IMR-90 (cell line): Measurements from ENCODE around the gene CARD14. TPM values are rescaled to one million over a fixed set of nuclear protein-coding genes. Genes with fewer than 3 reads are reported as not detected.

ENCODE experiments used
- ATAC-seq: fragments of 200-7000 bp; cut with Tn5 transposase; 2 replicates; pipeline ENCODE4 v1.9.1; 2020; ENCODE audit warnings: low read depth, mild to moderate bottlenecking, moderate library complexity
- BruUV-seq: library from RNA; stranded (reverse); fragments of 400-500 nt; replicated peaks from 2 replicates; lab custom pipeline; 2021; lab: Mats Ljungman, UMichigan
- CTCF ChIA-PET: fragments of 300-600 bp; formaldehyde crosslinking; extraction: SDS; loops from one replicate; lab custom pipeline; 2021; ENCODE audit warnings: antibody characterized with exemption; lab: Yijun Ruan, JAX
- POLR2A ChIA-PET: fragments of 300-600 bp; sonication (Branson Sonifier 250); formaldehyde crosslinking; loops from one replicate; lab custom pipeline; 2022; ENCODE audit warnings: antibody characterized with exemption; ENCODE audit not compliant: unreplicated experiment; lab: Charles Lee
- DNase-seq: peaks from one replicate; pipeline ENCODE4 v3.0.0; 2013
- H2AFZ ChIP-seq: replicated peaks from 2 replicates; pipeline ENCODE3; 2013; ENCODE audit warnings: low read length, mild to moderate bottlenecking; ENCODE audit not compliant: poor library complexity
- H2AK5ac ChIP-seq: 2 replicates; pipeline ENCODE4 v1.6.1; 2013; ENCODE audit warnings: low read depth, low read length, inconsistent platforms
- H2AK9ac ChIP-seq: replicated peaks from 2 replicates; pipeline ENCODE3; 2013; ENCODE audit warnings: mild to moderate bottlenecking, low read depth, low read length, moderate library complexity; ENCODE audit not compliant: poor library complexity
- H2BK120ac ChIP-seq: 2 replicates; pipeline ENCODE4 v1.6.1; 2013; ENCODE audit warnings: low read depth, low read length, inconsistent platforms
- H2BK15ac ChIP-seq: 3 replicates; pipeline ENCODE4 v1.6.1; 2013; ENCODE audit warnings: low read depth, low read length, inconsistent platforms
- H2BK20ac ChIP-seq: 2 replicates; pipeline ENCODE4 v1.6.1; 2013; ENCODE audit warnings: low read depth, mild to moderate bottlenecking, inconsistent platforms, low read length, moderate library complexity
- H2BK5ac ChIP-seq: 2 replicates; pipeline ENCODE4 v1.6.1; 2013; ENCODE audit warnings: mild to moderate bottlenecking, low read depth, low read length, inconsistent platforms; ENCODE audit not compliant: poor library complexity, severe bottlenecking
- H3K14ac ChIP-seq: replicated peaks from 2 replicates; pipeline ENCODE4 v1.6.1; 2013; ENCODE audit warnings: low read depth, low read length, inconsistent platforms
- H3K18ac ChIP-seq: 2 replicates; pipeline ENCODE4 v1.6.1; 2013; ENCODE audit warnings: low read depth, low read length, control low read depth
- H3K23ac ChIP-seq: 2 replicates; pipeline ENCODE4 v1.6.1; 2013; ENCODE audit warnings: low read depth, low read length, inconsistent platforms
- H3K27ac ChIP-seq: 2 replicates; pipeline ENCODE4 v1.5.1; 2013; ENCODE audit warnings: mild to moderate bottlenecking, control low read depth, low read length; ENCODE audit not compliant: insufficient read depth
- H3K27me3 ChIP-seq: 2 replicates; pipeline ENCODE4 v1.6.1; 2013; ENCODE audit warnings: low read length; ENCODE audit not compliant: control insufficient read depth, insufficient read depth
- H3K36me3 ChIP-seq: 2 replicates; pipeline ENCODE4 v1.6.1; 2013; ENCODE audit warnings: low read length, mixed read lengths; ENCODE audit not compliant: control insufficient read depth, insufficient read depth
- H3K4ac ChIP-seq: 2 replicates; pipeline ENCODE4 v1.6.1; 2013; ENCODE audit warnings: low read depth, low read length, inconsistent platforms
- H3K4me1 ChIP-seq: 2 replicates; pipeline ENCODE4 v1.6.1; 2013; ENCODE audit warnings: low read length, mixed read lengths; ENCODE audit not compliant: control insufficient read depth, insufficient read depth
- H3K4me2 ChIP-seq: 2 replicates; pipeline ENCODE4 v1.6.1; 2013; ENCODE audit warnings: low read depth, mild to moderate bottlenecking, control low read depth, low read length, moderate library complexity
- H3K4me3 ChIP-seq: 2 replicates; pipeline ENCODE4 v1.5.1; 2013; ENCODE audit warnings: low read depth, mild to moderate bottlenecking, control low read depth, low read length, moderate library complexity; ENCODE audit not compliant: insufficient read depth
- H3K56ac ChIP-seq: 2 replicates; pipeline ENCODE4 v1.6.1; 2013; ENCODE audit warnings: low read length, inconsistent platforms; ENCODE audit not compliant: insufficient read depth; ENCODE audit errors: extremely low read depth
- H3K79me1 ChIP-seq, 2 experiments: 2 replicates each; pipeline ENCODE4 v1.6.1; 2013; ENCODE audit warnings: low read length in 2 of 2, inconsistent platforms in 1 of 2, low read depth in 1 of 2
- H3K9ac ChIP-seq: 2 replicates; pipeline ENCODE4 v1.6.1; 2013; ENCODE audit warnings: low read depth, low read length, control low read depth
- H3K9me1 ChIP-seq: 2 replicates; pipeline ENCODE4 v1.6.1; 2013; ENCODE audit warnings: low read length, inconsistent platforms; ENCODE audit not compliant: insufficient read depth
- H3K9me3 ChIP-seq: 2 replicates; pipeline ENCODE4 v1.6.1; 2013; ENCODE audit warnings: low read length; ENCODE audit not compliant: control insufficient read depth, insufficient read depth
- H4K20me1 ChIP-seq: 2 replicates; pipeline ENCODE4 v1.6.1; 2013; ENCODE audit warnings: low read length, inconsistent platforms; ENCODE audit not compliant: insufficient read depth
- H4K5ac ChIP-seq: 2 replicates; pipeline ENCODE4 v1.6.1; 2013; ENCODE audit warnings: mild to moderate bottlenecking, low read depth, low read length, control low read depth
- H4K8ac ChIP-seq, 2 experiments: 2 replicates each; pipeline ENCODE4 v1.6.1; 2013; ENCODE audit warnings: low read depth in 2 of 2, low read length in 2 of 2, control low read depth in 1 of 2, inconsistent platforms in 1 of 2
- H4K91ac ChIP-seq: 2 replicates; pipeline ENCODE4 v1.6.1; 2013; ENCODE audit warnings: low read depth, low read length, inconsistent platforms; ENCODE audit not compliant: insufficient read depth
- BHLHE40 ChIP-seq: fragments of 150-350 bp; IDR thresholded peaks from 2 replicates; pipeline ENCODE4 v1.6.1; 2016; ENCODE audit warnings: mild to moderate bottlenecking, low read depth, low read length
- CEBPB ChIP-seq: IDR thresholded peaks from 2 replicates; pipeline ENCODE4 v1.6.1; 2012; ENCODE audit warnings: low read depth, low read length, improper control_type of control experiment
- CHD1 ChIP-seq: IDR thresholded peaks from 2 replicates; pipeline ENCODE4 v1.6.1; 2012; ENCODE audit warnings: low read depth, low read length, improper control_type of control experiment
- ELK1 ChIP-seq: fragments of 150-350 bp; IDR thresholded peaks from 2 replicates; pipeline ENCODE4 v1.6.1; 2016; ENCODE audit warnings: low read depth, mild to moderate bottlenecking, low read length, moderate library complexity, borderline replicate concordance
- FOS ChIP-seq: fragments of 150-350 bp; IDR thresholded peaks from 2 replicates; pipeline ENCODE4 v1.6.1; 2016; ENCODE audit warnings: low read depth, low read length
- MAFK ChIP-seq: IDR thresholded peaks from 2 replicates; pipeline ENCODE4 v1.6.1; 2012; ENCODE audit warnings: low read depth, low read length, improper control_type of control experiment
- MAZ ChIP-seq: IDR thresholded peaks from 2 replicates; pipeline ENCODE4 v1.6.1; 2012; ENCODE audit warnings: low read depth, mild to moderate bottlenecking, low read length, improper control_type of control experiment, moderate library complexity, borderline replicate concordance
- MXI1 ChIP-seq: IDR thresholded peaks from 2 replicates; pipeline ENCODE4 v1.6.1; 2012; ENCODE audit warnings: low read depth, mild to moderate bottlenecking, low read length, moderate library complexity, borderline replicate concordance
- NFE2L2 ChIP-seq: fragments of 150-350 bp; IDR thresholded peaks from 2 replicates; pipeline ENCODE4 v1.6.1; 2016; ENCODE audit warnings: low read depth, mild to moderate bottlenecking, low read length
- POLR2A ChIP-seq: IDR thresholded peaks from 2 replicates; pipeline ENCODE4 v1.6.1; 2012; ENCODE audit warnings: mild to moderate bottlenecking, low read depth, low read length
- RAD21 ChIP-seq: IDR thresholded peaks from 2 replicates; pipeline ENCODE4 v1.6.1; 2012; ENCODE audit warnings: low read length, improper control_type of control experiment
- RCOR1 ChIP-seq: IDR thresholded peaks from 2 replicates; pipeline ENCODE4 v1.6.1; 2012; ENCODE audit warnings: mild to moderate bottlenecking, low read length, improper control_type of control experiment; ENCODE audit not compliant: insufficient replicate concordance
- RFX5 ChIP-seq: IDR thresholded peaks from 2 replicates; pipeline ENCODE4 v1.8.0; 2012; ENCODE audit warnings: low read depth, mild to moderate bottlenecking, low read length, moderate library complexity
- SMC3 ChIP-seq: fragments of 150-350 bp; IDR thresholded peaks from 2 replicates; pipeline ENCODE4 v1.6.1; 2016; ENCODE audit warnings: low read depth, mild to moderate bottlenecking, antibody characterized with exemption, low read length, moderate library complexity
- USF2 ChIP-seq: fragments of 150-350 bp; IDR thresholded peaks from 2 replicates; pipeline ENCODE4 v1.6.1; 2017; ENCODE audit warnings: mild to moderate bottlenecking, antibody characterized with exemption, low read length, low read depth
- WGBS, 2 experiments: methylation state at CpG; one replicate each; pipeline versions ENCODE4 v1.1.5 to v1.1.7; 2013; ENCODE audit warnings: missing lambda C conversion rate in 2 of 2; ENCODE audit not compliant: insufficient read length in 1 of 2; ENCODE audit errors: extremely low coverage in 2 of 2; 5-methylcytosine and 5-hydroxymethylcytosine counted together
- dilution Hi-C: fragments of 300-500 bp; cut with HindIII; formaldehyde crosslinking; loops from one replicate; pipeline ENCODE4 v1.14.3; 2018; ENCODE audit warnings: low sequenced_read_pairs; ENCODE audit not compliant: unreplicated experiment
- in situ Hi-C: fragments of 300-500 bp; cut with MboI; formaldehyde crosslinking; loops from 3 replicates; pipeline ENCODE4 v1.14.3; 2019; ENCODE audit warnings: low sequenced_read_pairs, inconsistent platforms, mixed read lengths
- intact Hi-C: fragments of 100-400 bp; cut with micrococcal nuclease; formaldehyde crosslinking; loops from 2 replicates; pipeline ENCODE4 v1.10.0; 2022
- polyA plus RNA-seq, 3 experiments: library from polyadenylated mRNA; depleted of rRNA; stranded (reverse); fragments of >200 nt; gene quantifications; 2 replicates each; pipeline ENCODE4 v1.2.3, GENCODE V29; 2012; ENCODE audit warnings: low replicate concordance in 1 of 3
- total RNA-seq: library from RNA; depleted of rRNA; stranded (reverse); fragments of >200 nt; gene quantifications from 2 replicates; pipeline ENCODE4 v1.2.3, GENCODE V29; 2012
- TF ChIP-seq, protein P1 (sequence below): conservative IDR thresholded peaks from 2 replicates; pipeline ENCODE4 v1.5.1; 2012; ENCODE audit warnings: mild to moderate bottlenecking, low read depth, low read length, improper control_type of control experiment

CARD14 gene
- total and polyA plus RNA-seq, 2 of the 4 experiments (the other 2 are of a cell fraction): not detected

DNA sequence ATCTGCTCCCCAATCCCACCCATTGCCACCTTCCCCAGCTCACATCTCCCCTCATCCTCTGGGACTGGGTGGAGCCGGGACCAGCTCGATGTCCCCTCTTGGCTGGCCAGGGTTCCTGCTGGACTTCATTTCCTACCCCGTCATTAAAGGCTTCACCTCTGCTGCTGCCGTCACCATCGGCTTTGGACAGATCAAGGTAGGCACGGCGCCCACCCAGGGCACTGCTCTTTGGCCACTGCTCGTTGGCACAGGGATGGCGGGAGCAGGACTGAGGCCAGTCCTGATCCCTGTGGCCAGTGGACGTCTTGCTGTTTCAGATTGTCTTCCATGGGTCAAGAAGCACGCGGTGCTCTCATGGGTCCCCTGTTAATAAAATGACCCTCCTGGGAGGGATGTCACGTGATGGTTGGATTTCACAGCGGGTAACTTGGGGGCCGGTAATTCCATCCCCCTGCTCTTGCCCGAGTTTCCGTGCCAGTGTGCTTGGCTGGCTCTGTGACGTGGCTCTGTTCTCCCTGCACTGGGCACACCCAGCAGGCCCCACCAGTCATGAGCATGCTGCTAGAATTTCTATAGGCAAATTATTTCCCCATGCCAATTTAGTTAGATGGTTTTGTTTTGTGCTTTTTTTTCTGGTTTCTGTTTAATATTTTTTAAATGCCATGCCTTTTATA is 53.4 kb downstream of the CARD14 start:
- H3K4me2 ChIP-seq: no peak overlapping the region
- no peak overlapping the region for H4K91ac ChIP-seq
- dilution Hi-C loops: no loop called here
- peaks cover 22% of the 10 kb centered on the region for H3K36me3 ChIP-seq
- H2BK20ac ChIP-seq: no peak overlapping the region
- H3K9ac ChIP-seq: no peak overlapping the region
- no peak overlapping the region for H2AK5ac ChIP-seq
- peaks cover 4 to 46% of the 10 kb centered on the region in 2 experiments; a peak in 3 of 4 replicates for H3K79me1 ChIP-seq
- H4K20me1 ChIP-seq: peaks cover 11% of the 10 kb centered on the region
- no peak overlapping the region for H2AK9ac ChIP-seq
- no peak for ATAC-seq
- peaks cover 6% of the 10 kb centered on the region; the same call in 1 of the 2 replicates for H3K4me1 ChIP-seq
- in situ Hi-C loops: no loop called here
- H2AFZ ChIP-seq: no peak overlapping the region
- H2BK5ac ChIP-seq: no peak overlapping the region
- no TSS peak for BruUV-seq
- no peak overlapping the region for H2BK15ac ChIP-seq
- H3K9me3 ChIP-seq: no peaks in the 10 kb centered on the region
- H4K8ac ChIP-seq: no peak overlapping the region
- no peak for DNase-seq
- no peak for TF ChIP-seq NFE2L2
- TF ChIP-seq USF2: no peak
- TF ChIP-seq RAD21: no peak
- no peak for TF ChIP-seq MAFK
- TF ChIP-seq RCOR1: no peak
- TF ChIP-seq MXI1: no peak
- no peak for TF ChIP-seq FOS
- TF ChIP-seq BHLHE40: no peak
- TF ChIP-seq CEBPB: no peak
- TF ChIP-seq SMC3: no peak
- no peak for TF ChIP-seq MAZ
- TF ChIP-seq ELK1: no peak
- no peak for TF ChIP-seq POLR2A
- TF ChIP-seq RFX5: no peak
- TF ChIP-seq CHD1: no peak
- TF ChIP-seq, protein P1, sequence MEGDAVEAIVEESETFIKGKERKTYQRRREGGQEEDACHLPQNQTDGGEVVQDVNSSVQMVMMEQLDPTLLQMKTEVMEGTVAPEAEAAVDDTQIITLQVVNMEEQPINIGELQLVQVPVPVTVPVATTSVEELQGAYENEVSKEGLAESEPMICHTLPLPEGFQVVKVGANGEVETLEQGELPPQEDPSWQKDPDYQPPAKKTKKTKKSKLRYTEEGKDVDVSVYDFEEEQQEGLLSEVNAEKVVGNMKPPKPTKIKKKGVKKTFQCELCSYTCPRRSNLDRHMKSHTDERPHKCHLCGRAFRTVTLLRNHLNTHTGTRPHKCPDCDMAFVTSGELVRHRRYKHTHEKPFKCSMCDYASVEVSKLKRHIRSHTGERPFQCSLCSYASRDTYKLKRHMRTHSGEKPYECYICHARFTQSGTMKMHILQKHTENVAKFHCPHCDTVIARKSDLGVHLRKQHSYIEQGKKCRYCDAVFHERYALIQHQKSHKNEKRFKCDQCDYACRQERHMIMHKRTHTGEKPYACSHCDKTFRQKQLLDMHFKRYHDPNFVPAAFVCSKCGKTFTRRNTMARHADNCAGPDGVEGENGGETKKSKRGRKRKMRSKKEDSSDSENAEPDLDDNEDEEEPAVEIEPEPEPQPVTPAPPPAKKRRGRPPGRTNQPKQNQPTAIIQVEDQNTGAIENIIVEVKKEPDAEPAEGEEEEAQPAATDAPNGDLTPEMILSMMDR: no peak
- no peak overlapping the region for H2BK120ac ChIP-seq
- CTCF ChIA-PET: no interaction called here
- intact Hi-C loops: loop anchor here (5.0 kb wide), 1 partner anchor 39 kb away; the partner anchor contains the start of gene RNF213
- peaks cover 13% of the 10 kb centered on the region for H3K9me1 ChIP-seq
- no peaks in the 10 kb centered on the region for H3K27me3 ChIP-seq
- H3K23ac ChIP-seq: no peak overlapping the region
- POLR2A ChIA-PET: no interaction called here
- H3K18ac ChIP-seq: no peak overlapping the region
- no peak overlapping the region for H3K56ac ChIP-seq
- H3K4ac ChIP-seq: no peak overlapping the region
- H3K4me3 ChIP-seq: no peak overlapping the region
- no peak overlapping the region for H3K27ac ChIP-seq
- H3K14ac ChIP-seq: no peak overlapping the region
- 97% methylated on average over 13 of the region's 18 CpGs; no CpG with 5 or more reads in 1 of the 2 experiments for WGBS, 2 experiments
- H4K5ac ChIP-seq: no peak overlapping the region
